HEK293 (cell line): ENCODE measurements around the gene EXD2.

Source experiments
- CTCF ChIP-seq: fragments of 450-650 bp; formaldehyde crosslinking; IDR thresholded peaks from 2 replicates; pipeline ENCODE4 v1.5.1; 2016; ENCODE audit warnings: missing biosample characterization, missing genetic modification characterization
- GLI4 ChIP-seq: fragments of 450-650 bp; formaldehyde crosslinking; IDR thresholded peaks from 2 replicates; pipeline ENCODE4 v1.5.1; 2016; ENCODE audit warnings: missing biosample characterization, missing genetic modification characterization
- KLF9 ChIP-seq: fragments of 450-650 bp; formaldehyde crosslinking; IDR thresholded peaks from 2 replicates; pipeline ENCODE4 v1.5.1; 2016; ENCODE audit warnings: missing biosample characterization, missing genetic modification characterization, low read depth
- TRIM28 ChIP-seq: IDR thresholded peaks from 2 replicates; pipeline ENCODE4 v1.6.1; 2011; ENCODE audit warnings: low read length, control low read depth, borderline replicate concordance
- ZFHX2 ChIP-seq: fragments of 450-650 bp; formaldehyde crosslinking; conservative IDR thresholded peaks from 2 replicates; pipeline ENCODE4 v1.5.1; 2016; ENCODE audit warnings: missing biosample characterization, missing genetic modification characterization
- ZNF449 ChIP-seq: fragments of 450-650 bp; formaldehyde crosslinking; IDR thresholded peaks from 2 replicates; pipeline ENCODE4 v1.5.1; 2017; ENCODE audit warnings: missing biosample characterization, mild to moderate bottlenecking, missing genetic modification characterization, moderate library complexity
- ZNF629 ChIP-seq: fragments of 450-650 bp; formaldehyde crosslinking; IDR thresholded peaks from 2 replicates; pipeline ENCODE4 v1.5.1; 2017; ENCODE audit warnings: missing biosample characterization, missing genetic modification characterization
- ZNF76 ChIP-seq: fragments of 450-650 bp; formaldehyde crosslinking; IDR thresholded peaks from 2 replicates; pipeline ENCODE4; 2016; ENCODE audit warnings: low read depth, missing biosample characterization, missing genetic modification characterization, borderline replicate concordance
- ZNF837 ChIP-seq: fragments of 450-650 bp; formaldehyde crosslinking; IDR thresholded peaks from 2 replicates; pipeline ENCODE4 v1.5.1; 2016; ENCODE audit warnings: missing biosample characterization, missing genetic modification characterization
- TF ChIP-seq, protein P1 (sequence below): fragments of 450-650 bp; formaldehyde crosslinking; IDR thresholded peaks from 2 replicates; pipeline ENCODE4 v1.5.1; 2017; ENCODE audit warnings: missing biosample characterization, missing genetic modification characterization

- TF ChIP-seq, protein P1, sequence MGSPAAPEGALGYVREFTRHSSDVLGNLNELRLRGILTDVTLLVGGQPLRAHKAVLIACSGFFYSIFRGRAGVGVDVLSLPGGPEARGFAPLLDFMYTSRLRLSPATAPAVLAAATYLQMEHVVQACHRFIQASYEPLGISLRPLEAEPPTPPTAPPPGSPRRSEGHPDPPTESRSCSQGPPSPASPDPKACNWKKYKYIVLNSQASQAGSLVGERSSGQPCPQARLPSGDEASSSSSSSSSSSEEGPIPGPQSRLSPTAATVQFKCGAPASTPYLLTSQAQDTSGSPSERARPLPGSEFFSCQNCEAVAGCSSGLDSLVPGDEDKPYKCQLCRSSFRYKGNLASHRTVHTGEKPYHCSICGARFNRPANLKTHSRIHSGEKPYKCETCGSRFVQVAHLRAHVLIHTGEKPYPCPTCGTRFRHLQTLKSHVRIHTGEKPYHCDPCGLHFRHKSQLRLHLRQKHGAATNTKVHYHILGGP, result no peak
- TF ChIP-seq ZFHX2 (tag by site-specific recombination) (no peak), ZNF76 (no peak), GLI4 (tag by site-specific recombination) (no peak), CTCF (tag by site-specific recombination) (no peak), KLF9 (tag by site-specific recombination) (no peak), TRIM28 (no peak), ZNF837 (tag by site-specific recombination) (no peak), ZNF449 (no peak), ZNF629 (tag by site-specific recombination) (no peak)
Observed at GRCh38 chr14:69193721-69194120, 2.4 kb downstream of the EXD2 start.
